GM12891 (cell line): ENCODE results near the gene SVOPL.

Experiments
- PAX5 ChIP-seq: IDR thresholded peaks from 2 replicates; pipeline ENCODE4 v1.6.1; 2011; ENCODE audit warnings: low read length, moderate library complexity, mild to moderate bottlenecking; ENCODE audit not compliant: insufficient read depth, severe bottlenecking
- POLR2A ChIP-seq: IDR thresholded peaks from 2 replicates; pipeline ENCODE4 v1.6.1; 2011; ENCODE audit warnings: low read depth, low read length, control low read depth
- POLR2AphosphoS5 ChIP-seq: IDR thresholded peaks from 2 replicates; pipeline ENCODE4 v1.6.1; 2011; ENCODE audit warnings: low read depth, low read length, control low read depth
- SPI1 ChIP-seq: IDR thresholded peaks from 2 replicates; pipeline ENCODE4 v1.6.1; 2011; ENCODE audit warnings: low read depth, low read length, control low read depth
- TAF1 ChIP-seq: IDR thresholded peaks from 2 replicates; pipeline ENCODE4 v1.6.1; 2011; ENCODE audit warnings: low read depth, low read length, control low read depth

- TF ChIP-seq POLR2A (no peak), TAF1 (no peak), POLR2AphosphoS5 (no peak), SPI1 (no peak), PAX5 (no peak)
These were observed 145.5 kb downstream of the SVOPL start for GRCh38 chr7:138555684-138556083.
